Spleen (tissue), 11 donors: Measurements from ENCODE around the gene UQCR11. TPM values are rescaled to one million over a fixed set of nuclear protein-coding genes. Genes with fewer than 3 reads are reported as not detected.

Source experiments
- DNase-seq: peaks from one replicate; pipeline ENCODE4 v3.0.0-alpha.2; 2020
- H3K27ac ChIP-seq, 8 donors: fragments of 200-600 bp; sonication (generic) in 7 of 8; 1 replicate in 4 of 8; 2 replicates in 4 of 8; pipeline versions ENCODE4 v1.5.0 to v1.8.0; 2016 to 2021; ENCODE audit warnings: inconsistent platforms in 4 of 8, mild to moderate bottlenecking in 4 of 8, moderate library complexity in 1 of 8
- H3K27me3 ChIP-seq, 7 donors: fragments of 200-600 bp; sonication (generic) in 6 of 7; replicated peaks in 1 of 7; 1 replicate in 4 of 7; 2 replicates in 3 of 7; pipeline versions ENCODE4 v1.5.0 to v1.8.0; 2016 to 2021; ENCODE audit warnings: inconsistent platforms in 3 of 7, mild to moderate bottlenecking in 1 of 7
- H3K36me3 ChIP-seq, 6 donors: fragments of 200-600 bp; sonication (generic) in 5 of 6; 1 replicate in 4 of 6; 2 replicates in 2 of 6; pipeline versions ENCODE4 v1.5.0 to v1.8.0; 2016 to 2021; ENCODE audit warnings: inconsistent platforms in 2 of 6
- H3K4me1 ChIP-seq, 6 donors: fragments of 200-600 bp; sonication (generic) in 5 of 6; 1 replicate in 3 of 6; 2 replicates in 3 of 6; pipeline versions ENCODE4 v1.5.0 to v1.8.0; 2016 to 2021; ENCODE audit warnings: inconsistent platforms in 3 of 6
- H3K4me3 ChIP-seq, 8 donors: fragments of 200-600 bp; sonication (generic) in 7 of 8; 1 replicate in 4 of 8; 2 replicates in 4 of 8; pipeline versions ENCODE4 v1.5.0 to v1.8.0; 2016 to 2021; ENCODE audit warnings: inconsistent platforms in 4 of 8, mild to moderate bottlenecking in 4 of 8, moderate library complexity in 2 of 8
- H3K9me3 ChIP-seq, 8 donors: fragments of 200-600 bp; sonication (generic) in 7 of 8; 1 replicate in 4 of 8; 2 replicates in 4 of 8; pipeline versions ENCODE4 v1.5.0 to v1.8.0; 2016 to 2021; ENCODE audit warnings: inconsistent platforms in 4 of 8
- CTCF ChIP-seq, 11 experiments: fragments of 200-600 bp in 7 of 11; fragments of 450-650 bp in 4 of 11; sonication (generic) in 4 of 11; IDR thresholded peaks in 8 of 11; conservative IDR thresholded peaks in 3 of 11; 1 replicate in 7 of 11; 2 replicates in 4 of 11; pipeline versions ENCODE4 v1.4.0 to v1.8.0; 2016 to 2021; ENCODE audit warnings: antibody characterized with exemption in 11 of 11, inconsistent platforms in 4 of 11, mild to moderate bottlenecking in 1 of 11
- POLR2A ChIP-seq, 3 donors: fragments of 450-650 bp; IDR thresholded peaks; one replicate each; pipeline ENCODE4 v1.5.1; 2017; ENCODE audit warnings: antibody characterized with exemption in 3 of 3, mild to moderate bottlenecking in 1 of 3
- POLR2AphosphoS5 ChIP-seq, 3 donors: sonication (generic); formaldehyde crosslinking; IDR thresholded peaks; one replicate each; pipeline ENCODE4 v1.5.1; 2017; ENCODE audit warnings: antibody characterized with exemption in 3 of 3
- WGBS, 5 donors: extraction: QIAGEN DNeasy Blood & Tissue Kit in 3 of 5; methylation state at CpG; one replicate each; pipeline versions ENCODE4 v1.1.5 to v1.1.7; 2013 to 2018; 5-methylcytosine and 5-hydroxymethylcytosine counted together
- intact Hi-C: fragments of 100-400 bp; cut with DNase I; formaldehyde crosslinking; loops from one replicate; pipeline ENCODE4 v1.15.0; 2023; ENCODE audit warnings: low total_unique reads
- polyA plus RNA-seq, 3 donors: library from polyadenylated mRNA; stranded (reverse); fragments of 200-250 nt; gene quantifications; one replicate each; pipeline ENCODE4 v1.2.1, GENCODE V29; 2013
- total RNA-seq, 7 donors: library from RNA; depleted of rRNA in 3 of 7; stranded (reverse); fragments of >200 nt in 3 of 7; fragmentation: NEBNext Ultra II Directional in 4 of 7; extraction: Animal tissue kit (Norgen Biotek cat#: 25700) in 4 of 7; gene quantifications; one replicate each; pipeline versions ENCODE4 v1.1.0 to v1.2.1, GENCODE V29; 2016 to 2021
- donor health status: healthy with polysubstance abuse.
- donor health status: DM: no; HTN: no; CAD: no; lungs with moderate emphysema.
- donor health status: DM: no; HTN: no; CAD: no.
- donor health status: Bipolar disorder and iron deficiency.
- donor health status: healthy.
- donor health status: DM: no; HTN: no; CAD: no.
- donor health status: DM: yes; HTN: yes; CAD: no.

The UQCR11 gene
- total and polyA plus RNA-seq, 10 donors, result 40.9 to 165 (median 137) TPM

GRCh38 chr19:1555487-1556389 is 49.5 kb downstream of the UQCR11 start:
- Histone ChIP-seq H3K4me3 (no peak overlapping the region), H3K36me3 (peaks cover 0 to 19% (median 0%) of the 10 kb centered on the region in 6 donors), H3K27me3 (peaks cover 0 to 23% (median 0%) of the 10 kb centered on the region in 7 donors), H3K9me3 (no peaks in the 10 kb centered on the region), H3K4me1 (peaks cover 0 to 9% (median 3%) of the 10 kb centered on the region in 6 donors), H3K27ac (no peak overlapping the region)
- DNase-seq, result no peak
- whole genome bisulfite sequencing, 5 donors, result 95 to 98% (median 97%) methylated on average over 59 to 121 of the region's 121 CpGs
- intact Hi-C loops, result no loop called here
- TF ChIP-seq CTCF (IDR thresholded peaks at IDR 0.05 in 8 of 11, conservative IDR thresholded peaks at IDR 0.05 in 3 of 11) (no peak), POLR2A (IDR thresholded peaks at IDR 0.05) (no peak), POLR2AphosphoS5 (IDR thresholded peaks at IDR 0.05) (no peak)

- intact Hi-C loops, result no loop called here
- Histone ChIP-seq H3K4me1 (peaks cover 0 to under 1% (median 0%) of the 10 kb centered on the region in 6 donors), H3K36me3 (peaks cover 0 to 19% (median 0%) of the 10 kb centered on the region in 6 donors), H3K27me3 (peaks cover 0 to 27% (median 0%) of the 10 kb centered on the region in 7 donors), H3K27ac (no peak overlapping the region), H3K9me3 (no peaks in the 10 kb centered on the region), H3K4me3 (no peak overlapping the region)
- DNase-seq, result no peak
- WGBS, 5 donors, result 91 to 96% (median 94%) methylated on average over 24 of the region's 24 CpGs
- TF ChIP-seq POLR2AphosphoS5 (IDR thresholded peaks at IDR 0.05), result no peak
- no peak for TF ChIP-seq POLR2A (IDR thresholded peaks at IDR 0.05)
- no peak for TF ChIP-seq CTCF (IDR thresholded peaks at IDR 0.05 in 8 of 11, conservative IDR thresholded peaks at IDR 0.05 in 3 of 11)
Measured at GRCh38 chr19:1554968-1555367, 50.3 kb downstream of the UQCR11 start.

- Histone ChIP-seq H3K9me3 (no peaks in the 10 kb centered on the region), H3K27me3 (peaks cover 0 to 27% (median 0%) of the 10 kb centered on the region in 7 donors), H3K27ac (no peak overlapping the region), H3K36me3 (peaks cover 0 to 19% (median 0%) of the 10 kb centered on the region in 6 donors), H3K4me3 (no peak overlapping the region), H3K4me1 (no peaks in the 10 kb centered on the region)
- intact Hi-C loops, result no loop called here
- 83 to 93% (median 85%) methylated on average over 10 of the region's 10 CpGs for WGBS, 5 donors
- TF ChIP-seq POLR2A (IDR thresholded peaks at IDR 0.05), result no peak
- no peak for TF ChIP-seq POLR2AphosphoS5 (IDR thresholded peaks at IDR 0.05)
- no peak for TF ChIP-seq CTCF (IDR thresholded peaks at IDR 0.05 in 8 of 11, conservative IDR thresholded peaks at IDR 0.05 in 3 of 11)
- no peak for DNase-seq
Measured at GRCh38 chr19:1553415-1553814, 51.8 kb downstream of the UQCR11 start.
